Activated CD4-positive, alpha-beta T cell treated with anti-CD3 and anti-CD28 coated beads, Interleukin-2, amount 10 ng/mL, durations not matched to agents 7 days and 5 days (primary cell): ENCODE data around the gene SAMD9. TPM values are rescaled to one million over a fixed set of nuclear protein-coding genes. Genes with fewer than 3 reads are reported as not detected.
"Not testable (repeated sequence)": the region's sequence is repeated elsewhere in the genome, so short reads cannot be mapped to it uniquely, and the experiment has no call there.

ENCODE experiments used
- CTCF ChIA-PET: fragments of 350-600 bp; sonication (Branson Sonifier 250); formaldehyde crosslinking; loops from one replicate; lab custom pipeline; 2021; ENCODE audit warnings: antibody characterized with exemption; lab: Charles Lee
- POLR2A ChIA-PET: fragments of 350-600 bp; sonication (Branson Sonifier 250); formaldehyde crosslinking; loops from one replicate; lab custom pipeline; 2021; ENCODE audit warnings: antibody characterized with exemption; lab: Charles Lee
- DNase-seq: peaks from one replicate; pipeline ENCODE4 v3.0.0-alpha.2; 2020
- H3K27ac Mint-ChIP-seq: one replicate; pipeline ENCODE4 v1.8.0; 2021; ENCODE audit warnings: mild to moderate bottlenecking, moderate library complexity, mixed read lengths
- H3K27me3 Mint-ChIP-seq: one replicate; pipeline ENCODE4 v1.8.0; 2021; ENCODE audit warnings: mixed read lengths
- H3K36me3 Mint-ChIP-seq: one replicate; pipeline ENCODE4 v1.8.0; 2021; ENCODE audit warnings: low read depth, mixed read lengths
- H3K4me1 Mint-ChIP-seq: one replicate; pipeline ENCODE4 v1.8.0; 2021; ENCODE audit warnings: mixed read lengths
- H3K4me3 Mint-ChIP-seq: one replicate; pipeline ENCODE4 v1.8.0; 2021; ENCODE audit warnings: mild to moderate bottlenecking, moderate library complexity, mixed read lengths
- H3K9me3 Mint-ChIP-seq: one replicate; pipeline ENCODE4 v1.8.0; 2021; ENCODE audit warnings: mixed read lengths
- total RNA-seq, 2 experiments: library from RNA; stranded (reverse); gene quantifications; one replicate each; pipeline ENCODE4 v1.2.3, GENCODE V29; 2021

SAMD9 gene
- total RNA-seq, 2 experiments from 2014 or later: 67.3 to 80.1 TPM

- DNase-seq: no peak
- Mint-ChIP-seq H3K27ac (peak overlapping the region; percentile 93), H3K36me3 (peaks cover 92% of the 10 kb centered on the region), H3K27me3 (no peaks in the 10 kb centered on the region), H3K4me3 (no peak overlapping the region), H3K9me3 (peaks cover 40% of the 10 kb centered on the region), H3K4me1 (peaks cover 41% of the 10 kb centered on the region)
- POLR2A ChIA-PET: no interaction called here
- CTCF ChIA-PET: interaction anchor here (1.1 kb wide), 1 partner anchor 15 kb away, joined by 5 read pairs; no protein-coding TSS in a partner anchor
Observed at GRCh38 chr7:93119191-93119905, 1.6 kb upstream of the SAMD9 start.

GRCh38 chr7:93117327-93117726, 452 bp downstream of the SAMD9 start:
- ChIA-PET CTCF (interaction anchor here (0.6 to 1.5 kb wide), 4 partner anchors 19 to 540 kb away, joined by 3 to 8 read pairs (median 4); no protein-coding TSS in a partner anchor), POLR2A (interaction anchor here (0.7 to 1.3 kb wide), 3 partner anchors 13 to 48 kb away, joined by 3 to 4 read pairs (median 4); no protein-coding TSS in a partner anchor)
- Mint-ChIP-seq H3K9me3 (peaks cover 35% of the 10 kb centered on the region), H3K27me3 (no peaks in the 10 kb centered on the region), H3K4me3 (peak overlapping the region; percentile 88), H3K36me3 (peaks cover 94% of the 10 kb centered on the region), H3K27ac (peak overlapping the region; percentile 93), H3K4me1 (peaks cover 59% of the 10 kb centered on the region)
- DNase-seq: no peak

GRCh38 chr7:93115796-93116195, 2.0 kb downstream of the SAMD9 start:
- H3K27me3 Mint-ChIP-seq: no peaks in the 10 kb centered on the region
- peak overlapping the region; percentile 93 for H3K27ac Mint-ChIP-seq
- ChIA-PET POLR2A (no interaction called here), CTCF (no interaction called here)
- peaks cover 71% of the 10 kb centered on the region for H3K4me1 Mint-ChIP-seq
- DNase-seq: no peak
- peaks cover 48% of the 10 kb centered on the region for H3K9me3 Mint-ChIP-seq
- H3K4me3 Mint-ChIP-seq: peak overlapping the region; percentile 88
- peaks cover 94% of the 10 kb centered on the region for H3K36me3 Mint-ChIP-seq

GRCh38 chr7:93108003-93108402, 9.8 kb downstream of the SAMD9 start:
- no peaks in the 10 kb centered on the region for H3K27me3 Mint-ChIP-seq
- POLR2A ChIA-PET: interaction anchor here (0.6 kb wide), 1 partner anchor 175 kb away, joined by 7 read pairs; no protein-coding TSS in a partner anchor
- CTCF ChIA-PET: interaction anchor here (1.0 kb wide), 1 partner anchor 9 kb away, joined by 3 read pairs; no protein-coding TSS in a partner anchor
- H3K4me3 Mint-ChIP-seq: no peak overlapping the region
- peaks cover 23% of the 10 kb centered on the region for H3K4me1 Mint-ChIP-seq
- no peak overlapping the region for H3K27ac Mint-ChIP-seq
- H3K9me3 Mint-ChIP-seq: peaks cover 70% of the 10 kb centered on the region
- H3K36me3 Mint-ChIP-seq: peaks cover 98% of the 10 kb centered on the region
- no peak for DNase-seq

GRCh38 chr7:93097388-93097787, 20.4 kb downstream of the SAMD9 start:
- DNase-seq: no peak
- Mint-ChIP-seq H3K36me3 (peaks cover 20% of the 10 kb centered on the region), H3K27me3 (peaks cover 14% of the 10 kb centered on the region), H3K4me1 (no peaks in the 10 kb centered on the region), H3K27ac (no peak overlapping the region), H3K4me3 (no peak overlapping the region), H3K9me3 (peaks cover 37% of the 10 kb centered on the region)
- ChIA-PET CTCF (no interaction called here), POLR2A (interaction anchor here (0.6 kb wide), 1 partner anchor 95 kb away, joined by 4 read pairs; no protein-coding TSS in a partner anchor)

GRCh38 chr7:93092757-93093370, 24.9 kb downstream of the SAMD9 start:
- peak; percentile 15 for DNase-seq
- Mint-ChIP-seq H3K36me3 (no peaks in the 10 kb centered on the region), H3K4me1 (no peaks in the 10 kb centered on the region), H3K9me3 (peaks cover 13% of the 10 kb centered on the region), H3K27me3 (peaks cover 42% of the 10 kb centered on the region), H3K27ac (no peak overlapping the region), H3K4me3 (no peak overlapping the region)
- CTCF ChIA-PET: no interaction called here
- POLR2A ChIA-PET: no interaction called here

- CTCF ChIA-PET: not testable (repeated sequence)
Observed at GRCh38 chr7:93073357-93073756, 44.4 kb downstream of the SAMD9 start.

GRCh38 chr7:93062599-93062998, 55.2 kb downstream of the SAMD9 start:
- Mint-ChIP-seq H3K27ac (no peak overlapping the region), H3K36me3 (peaks cover 2% of the 10 kb centered on the region), H3K4me3 (no peak overlapping the region), H3K27me3 (peaks cover 39% of the 10 kb centered on the region), H3K9me3 (peaks cover 5% of the 10 kb centered on the region), H3K4me1 (no peaks in the 10 kb centered on the region)
- POLR2A ChIA-PET: no interaction called here
- CTCF ChIA-PET: no interaction called here
- no peak for DNase-seq

More at GRCh38 chr7:93073357-93073756, 44.4 kb downstream of the SAMD9 start:
- H3K9me3 Mint-ChIP-seq: peaks cover 11% of the 10 kb centered on the region
- H3K36me3 Mint-ChIP-seq, POLR2A ChIA-PET, H3K27ac Mint-ChIP-seq, DNase-seq, H3K4me1 Mint-ChIP-seq, H3K4me3 Mint-ChIP-seq: not testable (repeated sequence)
- H3K27me3 Mint-ChIP-seq: peaks cover 21% of the 10 kb centered on the region

GRCh38 chr7:93060865-93061264, 56.9 kb downstream of the SAMD9 start:
- H3K9me3 Mint-ChIP-seq: peaks cover 3% of the 10 kb centered on the region
- no peak overlapping the region for H3K4me3 Mint-ChIP-seq
- no peaks in the 10 kb centered on the region for H3K36me3 Mint-ChIP-seq
- H3K4me1 Mint-ChIP-seq: no peaks in the 10 kb centered on the region
- CTCF ChIA-PET: interaction anchor here (0.6 kb wide), 1 partner anchor 544 kb away, joined by 3 read pairs; no protein-coding TSS in a partner anchor
- H3K27ac Mint-ChIP-seq: no peak overlapping the region
- POLR2A ChIA-PET: no interaction called here
- no peak for DNase-seq
- H3K27me3 Mint-ChIP-seq: peaks cover 32% of the 10 kb centered on the region

GRCh38 chr7:93060025-93060424, 57.8 kb downstream of the SAMD9 start:
- no peak overlapping the region for H3K4me3 Mint-ChIP-seq
- no peaks in the 10 kb centered on the region for H3K9me3 Mint-ChIP-seq
- no peak overlapping the region for H3K27ac Mint-ChIP-seq
- H3K36me3 Mint-ChIP-seq: no peaks in the 10 kb centered on the region
- ChIA-PET POLR2A (no interaction called here), CTCF (no interaction called here)
- H3K27me3 Mint-ChIP-seq: peaks cover 27% of the 10 kb centered on the region
- DNase-seq: no peak
- H3K4me1 Mint-ChIP-seq: peaks cover 4% of the 10 kb centered on the region

- H3K36me3 Mint-ChIP-seq, H3K9me3 Mint-ChIP-seq, DNase-seq, CTCF ChIA-PET, POLR2A ChIA-PET, H3K27ac Mint-ChIP-seq, H3K4me3 Mint-ChIP-seq: not testable (repeated sequence)
- Mint-ChIP-seq H3K27me3 (peaks cover 11% of the 10 kb centered on the region), H3K4me1 (peaks cover 16% of the 10 kb centered on the region)
Observed at GRCh38 chr7:93056621-93057020, 61.2 kb downstream of the SAMD9 start.

- H3K4me3 Mint-ChIP-seq: no peak overlapping the region
- peaks cover 6% of the 10 kb centered on the region for H3K27me3 Mint-ChIP-seq
- H3K27ac Mint-ChIP-seq: no peak overlapping the region
- POLR2A ChIA-PET: no interaction called here
- CTCF ChIA-PET: interaction anchor here (0.5 to 0.7 kb wide), 2 partner anchors 21 to 58 kb away, joined by 3 read pairs; no protein-coding TSS in a partner anchor
- H3K4me1 Mint-ChIP-seq: peaks cover 16% of the 10 kb centered on the region
- DNase-seq: no peak
- no peaks in the 10 kb centered on the region for H3K36me3 Mint-ChIP-seq
- no peaks in the 10 kb centered on the region for H3K9me3 Mint-ChIP-seq
Observed at GRCh38 chr7:93055543-93056107, 62.2 kb downstream of the SAMD9 start.

GRCh38 chr7:93054975-93055374, 62.8 kb downstream of the SAMD9 start:
- CTCF ChIA-PET: no interaction called here
- H3K36me3 Mint-ChIP-seq: no peaks in the 10 kb centered on the region
- H3K4me3 Mint-ChIP-seq: no peak overlapping the region
- no peak for DNase-seq
- POLR2A ChIA-PET: no interaction called here
- H3K4me1 Mint-ChIP-seq: peaks cover 16% of the 10 kb centered on the region
- no peak overlapping the region for H3K27ac Mint-ChIP-seq
- H3K27me3 Mint-ChIP-seq: peaks cover 6% of the 10 kb centered on the region
- H3K9me3 Mint-ChIP-seq: no peaks in the 10 kb centered on the region
